GM21526 (cell line): ENCODE data around the gene FAM163A.
"Not testable (repeated sequence)": the region's sequence is repeated elsewhere in the genome, so short reads cannot be mapped to it uniquely, and the experiment has no call there.

ENCODE experiments used
- ATAC-seq: cut with Tn5 transposase; IDR thresholded peaks from one replicate; pipeline ENCODE4 v1.9.1; 2021; ENCODE audit warnings: moderate library complexity; ENCODE audit not compliant: unreplicated experiment, low FRiP score

The FAM163A gene

DNA sequence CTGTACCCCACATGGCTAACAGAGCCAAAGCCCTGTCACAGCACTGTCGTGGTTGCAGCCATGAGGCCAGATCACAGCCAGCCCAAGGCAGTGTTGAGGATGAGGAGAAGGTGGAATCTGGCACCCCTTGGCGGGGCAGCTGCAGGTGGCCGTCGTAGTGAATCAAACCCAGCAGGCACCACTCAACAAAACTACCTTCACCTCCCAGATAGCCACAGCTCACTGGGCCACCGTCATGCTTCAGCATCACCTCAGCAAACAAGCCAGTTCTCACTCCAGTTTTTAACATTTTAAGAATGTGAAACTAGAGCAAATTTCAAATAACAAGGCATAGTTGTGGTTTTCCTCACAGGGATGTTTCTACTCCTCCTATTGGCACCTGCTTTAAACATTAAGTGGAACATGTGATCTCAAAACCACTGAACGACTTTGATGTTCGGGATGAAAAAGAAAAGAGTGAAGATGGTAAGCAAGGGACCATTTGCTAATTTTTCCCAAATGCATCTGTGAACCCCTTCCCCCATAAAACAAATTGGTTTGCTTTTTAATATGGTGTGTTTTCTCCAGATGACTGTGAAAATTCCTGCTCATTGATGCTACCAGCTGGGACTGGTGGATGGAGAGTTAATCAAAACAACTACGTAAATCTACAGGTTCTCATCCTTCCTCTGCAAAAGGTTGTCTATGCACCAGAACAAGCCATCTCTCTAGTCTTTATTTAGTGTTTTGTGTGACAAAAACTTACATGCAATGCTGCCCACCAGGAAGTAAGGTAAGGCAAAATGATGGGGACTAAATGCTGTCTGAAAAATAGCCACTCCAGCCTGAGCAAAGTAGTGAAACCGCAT lies 89.0 kb downstream of the FAM163A start:
- ATAC-seq: no peak

GRCh38 chr1:179836686-179837445 lies 93.8 kb downstream of the FAM163A start:
- ATAC-seq: not testable (repeated sequence)

- no peak for ATAC-seq
These were observed 97.0 kb downstream of the FAM163A start for GRCh38 chr1:179840107-179840506.

GRCh38 chr1:179848233-179848632 lies 105.1 kb downstream of the FAM163A start:
- ATAC-seq: no peak

DNA sequence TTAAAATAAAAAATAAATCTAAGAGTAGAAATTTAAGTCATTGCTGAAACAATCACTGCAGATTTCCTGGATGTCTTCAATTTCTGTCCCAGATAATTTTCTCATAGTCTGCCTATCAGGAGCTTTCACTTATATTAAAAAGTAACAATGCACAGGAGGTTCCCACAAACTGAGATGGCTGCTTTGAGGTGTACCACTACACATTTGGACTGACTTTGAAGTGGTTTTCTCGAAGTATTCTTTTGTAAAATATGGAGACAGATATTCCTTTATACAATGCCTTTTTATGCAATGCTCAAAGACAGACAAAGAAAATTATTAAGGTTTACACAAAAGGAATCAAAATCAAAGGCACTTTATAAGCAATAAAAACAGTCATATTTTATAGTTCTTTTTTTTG lies 110.0 kb downstream of the FAM163A start:
- no peak for ATAC-seq

GRCh38 chr1:179855831-179856230 lies 112.7 kb downstream of the FAM163A start:
- ATAC-seq: not testable (repeated sequence)

DNA sequence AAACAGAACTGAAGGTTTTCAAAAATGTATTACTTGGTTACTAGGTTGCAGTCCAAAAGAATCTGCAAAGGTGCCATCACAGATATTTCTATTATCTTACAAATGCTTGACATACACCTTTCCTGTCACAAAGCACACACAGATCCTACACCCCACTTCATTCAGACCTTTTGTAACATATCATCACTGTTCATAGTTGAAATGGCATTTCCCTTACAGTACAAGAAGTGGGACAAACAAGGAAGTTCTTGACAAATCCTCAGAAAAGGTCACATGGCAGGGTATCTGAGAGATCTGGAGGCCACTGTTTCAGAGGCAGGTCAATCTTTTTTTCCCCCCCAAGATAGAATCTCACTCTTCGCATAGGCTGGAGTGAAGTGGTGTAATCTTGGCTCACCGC lies 113.2 kb downstream of the FAM163A start:
- no peak for ATAC-seq

DNA sequence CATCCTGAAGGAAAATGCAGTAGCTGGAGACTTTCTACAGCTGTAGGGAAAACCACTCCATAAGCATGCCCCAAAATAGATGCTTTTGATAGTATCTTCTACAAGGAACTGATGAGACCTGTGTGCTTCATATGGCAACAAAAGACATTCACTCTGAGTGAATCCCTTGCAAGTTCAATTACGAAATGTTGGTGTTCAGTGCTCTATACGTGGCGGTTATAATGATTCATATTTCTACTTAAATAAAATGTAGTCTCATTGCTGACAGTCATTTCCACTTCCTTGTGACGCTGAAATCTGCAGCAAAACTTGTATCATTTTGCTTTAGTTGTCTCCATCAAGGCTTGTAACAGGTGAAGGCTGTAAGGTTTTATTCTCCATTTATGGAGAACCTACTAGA lies 113.9 kb downstream of the FAM163A start:
- no peak for ATAC-seq

DNA sequence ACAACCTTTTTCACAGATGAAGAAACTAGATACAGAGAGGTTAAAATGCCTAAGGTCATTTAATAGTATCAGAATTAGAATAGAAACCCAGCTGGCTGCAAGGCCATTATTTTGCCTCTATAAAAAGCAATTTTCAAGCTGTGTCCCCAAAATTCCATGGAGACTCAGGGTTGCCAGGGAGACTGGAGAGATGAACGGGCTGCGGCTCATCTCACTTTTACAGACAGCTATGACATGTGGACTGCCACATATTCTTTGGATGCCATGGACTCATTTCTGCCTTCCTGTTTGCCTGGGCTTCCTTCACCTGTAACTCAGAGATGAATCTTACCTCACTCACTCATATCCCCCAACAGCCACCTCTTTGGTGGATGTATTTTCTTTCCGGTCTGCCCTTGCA lies 117.6 kb downstream of the FAM163A start:
- ATAC-seq: no peak

- no peak for ATAC-seq
These were observed 122.3 kb downstream of the FAM163A start for GRCh38 chr1:179865377-179865776.
